ENCODE results near the gene PRKCQ.

PRKCQ gene

DNA sequence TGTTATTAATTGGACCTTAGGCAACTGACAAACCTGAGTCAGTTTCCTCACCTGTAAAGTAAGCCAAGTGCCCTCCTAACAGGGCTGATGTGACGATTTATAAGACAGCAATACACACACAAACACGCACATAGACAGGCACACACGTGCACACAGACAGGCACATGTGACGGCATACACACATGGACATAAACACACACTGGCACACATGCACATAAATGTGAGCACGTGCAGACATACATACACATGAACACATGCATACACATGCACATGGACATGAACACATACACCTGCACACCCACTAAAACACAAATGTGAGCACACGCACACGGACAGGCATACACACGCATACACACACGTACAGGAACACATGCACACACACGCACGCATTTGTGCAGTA is 148.9 kb downstream of the PRKCQ start:
- no peak overlapping the region for H3K4me3 ChIP-seq (ENCODE audit: low read depth, low read length)
- H3K36me3 ChIP-seq: no peaks in the 10 kb centered on the region
- no peak for TF ChIP-seq CTCF (IDR thresholded peaks at IDR 0.05; ENCODE audit: low read depth, low read length)
- H3K27ac ChIP-seq: no peak overlapping the region
- H3K27me3 ChIP-seq (ENCODE audit: insufficient read depth, low read depth, severe bottlenecking): peaks cover 21% of the 10 kb centered on the region
- no peaks in the 10 kb centered on the region for H3K9me3 ChIP-seq (ENCODE audit: severe bottlenecking)
- no peak for DNase-seq

GRCh38 chr10:6430423-6430980 is 149.6 kb downstream of the PRKCQ start:
- Histone ChIP-seq H3K9me3 (ENCODE audit: severe bottlenecking) (no peaks in the 10 kb centered on the region), H3K27ac (no peak overlapping the region), H3K4me3 (ENCODE audit: low read depth, low read length) (no peak overlapping the region), H3K27me3 (ENCODE audit: insufficient read depth, low read depth, severe bottlenecking) (peaks cover 22% of the 10 kb centered on the region), H3K36me3 (no peaks in the 10 kb centered on the region)
- TF ChIP-seq CTCF (IDR thresholded peaks at IDR 0.05; ENCODE audit: low read depth, low read length): no peak
- no peak for DNase-seq

DNA sequence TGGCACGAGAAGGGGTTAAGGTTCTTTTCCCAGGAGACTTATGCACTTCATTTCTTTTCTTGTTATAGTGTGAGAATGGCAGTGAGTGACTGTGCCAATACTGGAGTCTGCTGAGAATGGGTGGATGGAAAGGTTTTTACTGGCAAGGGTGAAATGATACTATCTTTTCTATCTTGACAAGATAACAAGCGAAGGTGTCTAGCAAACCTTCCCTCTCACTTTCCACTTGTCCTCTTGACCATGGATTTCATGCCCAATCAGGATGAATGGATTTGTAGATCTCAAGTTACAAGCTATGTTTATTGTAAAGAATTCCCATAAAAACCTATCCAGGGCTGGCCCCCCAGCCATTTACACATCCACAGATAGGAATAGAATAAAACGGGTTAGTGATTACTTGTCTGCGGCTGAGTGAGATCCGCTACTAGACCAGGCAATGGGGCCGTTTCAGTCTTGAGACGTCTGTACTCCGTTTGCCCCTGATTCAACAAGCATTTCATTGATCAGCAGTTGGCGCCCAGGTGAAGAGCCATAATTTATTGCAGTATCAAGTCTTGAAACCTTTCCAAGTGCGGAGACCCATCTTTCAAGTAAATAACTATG is 152.6 kb downstream of the PRKCQ start:
- DNase-seq: no peak

DNA sequence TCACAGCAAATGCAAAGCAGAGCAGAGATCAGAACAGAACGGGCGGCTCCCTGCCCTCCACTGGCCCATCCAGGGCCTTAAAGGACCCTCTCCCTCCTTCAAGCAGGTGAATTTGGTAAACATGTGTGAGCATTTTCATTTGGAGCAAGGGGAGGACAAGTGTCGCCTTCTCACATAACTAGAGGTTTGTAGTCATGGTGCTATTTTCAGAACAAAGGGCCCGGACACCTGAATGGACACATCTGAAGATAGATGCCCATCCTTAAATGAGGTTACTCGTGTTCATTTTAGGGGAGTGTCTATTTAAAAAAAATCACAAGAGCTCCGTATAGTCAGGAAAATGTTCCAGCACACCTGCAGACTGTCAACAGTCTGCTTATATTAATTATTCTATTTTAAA is 153.8 kb downstream of the PRKCQ start:
- Histone ChIP-seq H3K9me3 (ENCODE audit: severe bottlenecking) (no peaks in the 10 kb centered on the region), H3K36me3 (no peaks in the 10 kb centered on the region)

More for the DNA sequence above, 152.6 kb downstream of the PRKCQ start:
- Histone ChIP-seq H3K36me3 (no peaks in the 10 kb centered on the region), H3K9me3 (ENCODE audit: severe bottlenecking) (no peaks in the 10 kb centered on the region), H3K27me3 (ENCODE audit: insufficient read depth, low read depth, severe bottlenecking) (peaks cover 31% of the 10 kb centered on the region), H3K27ac (no peak overlapping the region), H3K4me3 (ENCODE audit: low read depth, low read length) (no peak overlapping the region)
- TF ChIP-seq CTCF (IDR thresholded peaks at IDR 0.05; ENCODE audit: low read depth, low read length): no peak

DNA sequence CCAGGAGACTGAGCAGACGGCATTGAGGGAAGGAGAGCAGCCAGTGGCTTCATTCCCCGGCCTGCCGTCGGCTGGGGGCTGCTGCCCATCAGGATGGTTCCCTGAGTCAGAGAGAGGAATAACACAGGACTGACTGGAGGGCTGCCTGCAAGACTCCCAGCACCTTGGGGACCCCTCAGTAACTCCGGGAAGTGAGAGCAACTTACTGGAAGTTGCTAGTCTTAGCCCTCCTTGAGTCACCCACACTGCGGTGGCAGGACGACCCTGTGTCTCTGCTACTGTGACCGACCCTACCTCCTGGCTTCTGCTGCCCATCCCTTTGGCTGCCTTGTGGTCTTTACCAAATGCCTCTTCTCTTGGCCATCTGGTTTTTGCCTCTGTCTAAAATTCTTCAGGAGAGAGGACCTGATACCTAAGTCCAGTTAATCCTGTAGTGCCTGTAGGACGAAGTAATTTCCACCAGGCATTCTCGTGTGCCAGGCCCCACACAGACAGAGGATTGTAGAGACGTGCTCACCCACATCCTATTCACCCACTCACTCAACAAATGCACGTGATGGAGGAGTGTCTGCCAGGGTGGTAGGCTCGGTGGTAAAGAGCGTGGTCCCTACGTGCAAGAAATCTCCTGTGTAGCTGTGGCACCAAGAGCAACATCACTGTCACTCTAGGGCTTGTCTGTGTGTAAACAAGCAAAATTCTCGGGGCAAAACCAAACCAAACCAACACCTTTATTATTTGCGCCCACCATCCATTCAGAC is 156.5 kb downstream of the PRKCQ start:
- Histone ChIP-seq H3K27ac (no peak overlapping the region), H3K9me3 (ENCODE audit: severe bottlenecking) (no peaks in the 10 kb centered on the region), H3K36me3 (no peaks in the 10 kb centered on the region), H3K27me3 (ENCODE audit: insufficient read depth, low read depth, severe bottlenecking) (peaks cover 24% of the 10 kb centered on the region), H3K4me3 (ENCODE audit: low read depth, low read length) (no peak overlapping the region)
- no peak for DNase-seq
- no peak for TF ChIP-seq CTCF (IDR thresholded peaks at IDR 0.05; ENCODE audit: low read depth, low read length)

More for the DNA sequence above, 153.8 kb downstream of the PRKCQ start:
- peaks cover 31% of the 10 kb centered on the region for H3K27me3 ChIP-seq (ENCODE audit: insufficient read depth, low read depth, severe bottlenecking)
- no peak for DNase-seq
- no peak for TF ChIP-seq CTCF (IDR thresholded peaks at IDR 0.05; ENCODE audit: low read depth, low read length)
- no peak overlapping the region for H3K27ac ChIP-seq
- no peak overlapping the region for H3K4me3 ChIP-seq (ENCODE audit: low read depth, low read length)

Data from WERI-Rb-1 (cell line).